Aorta (tissue), 5 donors: ENCODE data around the gene C22orf39. TPM values are rescaled to one million over a fixed set of nuclear protein-coding genes. Genes with fewer than 3 reads are reported as not detected.

ENCODE experiments used
- ATAC-seq: fragments of 200-7000 bp; cut with Tn5 transposase; one replicate; pipeline ENCODE4 v1.9.1; 2022; ENCODE audit warnings: moderate library complexity; ENCODE audit not compliant: low FRiP score
- DNase-seq, 2 donors: peaks; one replicate each; pipeline ENCODE4 v3.0.0-alpha.2; 2020
- H3K27ac ChIP-seq, 2 donors: one replicate each; pipeline ENCODE4 v1.5.1; 2013; ENCODE audit warnings: low read length in 2 of 2, mild to moderate bottlenecking in 2 of 2, moderate library complexity in 2 of 2, control low read depth in 1 of 2, inconsistent platforms in 1 of 2, low read depth in 1 of 2
- H3K27me3 ChIP-seq, 2 donors: one replicate each; pipeline ENCODE4 v1.6.1; 2013; ENCODE audit warnings: control low read depth in 1 of 2, low read length in 1 of 2, mild to moderate bottlenecking in 1 of 2, moderate library complexity in 1 of 2; ENCODE audit not compliant: insufficient read depth in 2 of 2, control insufficient read depth in 1 of 2
- H3K36me3 ChIP-seq, 2 donors: one replicate each; pipeline ENCODE4 v1.6.1; 2013; ENCODE audit warnings: control low read depth in 1 of 2, low read length in 1 of 2, mild to moderate bottlenecking in 1 of 2; ENCODE audit not compliant: insufficient read depth in 2 of 2, control insufficient read depth in 1 of 2
- H3K4me1 ChIP-seq, 2 donors: one replicate each; pipeline ENCODE4 v1.6.1; 2013; ENCODE audit warnings: low read length in 2 of 2, control low read depth in 1 of 2, mild to moderate bottlenecking in 1 of 2, moderate library complexity in 1 of 2; ENCODE audit not compliant: insufficient read depth in 2 of 2, control insufficient read depth in 1 of 2
- H3K4me3 ChIP-seq, 2 donors: one replicate each; pipeline ENCODE4 v1.5.1; 2013; ENCODE audit warnings: low read length in 2 of 2, control low read depth in 1 of 2, mild to moderate bottlenecking in 1 of 2
- H3K9me3 ChIP-seq: one replicate; pipeline ENCODE4 v1.6.1; 2013; ENCODE audit warnings: mild to moderate bottlenecking, low read length; ENCODE audit not compliant: control insufficient read depth
- WGBS, 2 donors: extraction: QIAGEN DNeasy Blood & Tissue Kit; methylation state at CpG; one replicate each; pipeline ENCODE4 v1.1.7; 2013; 5-methylcytosine and 5-hydroxymethylcytosine counted together
- intact Hi-C, 2 donors: fragments of 100-400 bp; cut with DNase I; formaldehyde crosslinking; loops; one replicate each; pipeline versions ENCODE4 v1.14.2 to v1.15.0; 2022
- polyA plus RNA-seq, 2 donors: library from polyadenylated mRNA; stranded (reverse); fragments of 200-250 nt; gene quantifications; one replicate each; pipeline ENCODE4 v1.2.3, GENCODE V29; 2013
- total RNA-seq, 2 donors: library from RNA; stranded (reverse); fragmentation: NEBNext Ultra II Directional; extraction: Animal tissue kit (Norgen Biotek cat#: 25700); gene quantifications; one replicate each; pipeline ENCODE4 v1.2.1, GENCODE V29; 2021
- donor health status: healthy with polysubstance abuse.
- donor health status: Bipolar disorder and iron deficiency.
- donor health status: DM: no; HTN: no; CAD: no.
- donor health status: DM: no; HTN: no; CAD: no.
- donor health status: DM: yes; HTN: yes; CAD: no.

The C22orf39 gene
- total and polyA plus RNA-seq, 4 donors: 29.3 to 58.2 (median 33.6) TPM

GRCh38 chr22:19490628-19491230 lies 43.2 kb upstream of the C22orf39 start:
- 91 to 96% methylated on average over 5 of the region's 5 CpGs for WGBS, 2 donors
- ATAC-seq: no peak
- intact Hi-C loops: no loop called here

DNA sequence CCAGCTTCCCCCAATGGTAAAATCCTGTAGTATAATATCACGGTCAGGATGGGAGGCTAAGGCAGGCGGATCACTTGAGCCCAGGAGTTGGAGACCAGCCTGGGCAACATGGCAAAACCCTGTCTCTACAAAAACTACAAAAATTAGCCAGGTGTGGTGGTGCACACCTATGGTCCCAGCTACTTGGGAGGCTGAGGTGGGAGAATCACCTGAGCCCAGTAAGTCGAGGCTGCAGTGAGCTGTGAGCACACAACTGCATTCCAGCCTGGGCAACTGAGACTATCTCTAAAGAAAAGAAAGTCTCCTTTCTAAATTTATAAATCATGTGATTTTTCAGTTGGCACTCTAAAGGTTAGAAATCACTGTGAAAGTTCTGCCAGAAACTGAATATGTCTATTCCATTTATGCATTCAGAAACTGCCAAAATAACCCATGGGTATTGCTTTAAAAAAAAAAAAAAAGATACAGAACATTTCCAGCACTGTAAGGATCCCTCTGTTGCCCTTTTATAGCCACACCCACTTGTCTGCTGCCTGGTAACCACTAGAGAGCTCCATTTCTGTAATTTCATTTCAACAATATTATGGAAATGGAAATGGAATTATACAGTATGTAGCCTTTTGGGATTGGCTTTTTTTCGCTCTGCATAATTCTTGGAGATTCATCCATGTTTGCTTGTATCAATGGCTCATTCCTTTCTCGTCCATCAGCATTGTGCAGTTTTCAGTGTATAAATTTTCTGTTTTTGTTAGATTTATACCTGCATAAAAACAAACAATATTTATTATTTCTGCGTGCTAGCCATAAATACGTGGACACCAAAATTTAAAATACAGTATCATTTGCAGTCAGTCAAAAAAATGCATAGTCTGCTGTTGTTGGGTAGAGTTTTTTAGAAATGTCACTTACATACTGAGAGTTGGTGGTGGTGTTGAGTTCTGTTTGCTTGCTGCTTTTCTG lies 41.7 kb upstream of the C22orf39 start:
- Histone ChIP-seq H3K4me1 (peaks cover 0 to 2% of the 10 kb centered on the region in 2 donors), H3K36me3 (no peaks in the 10 kb centered on the region), H3K27ac (no peak overlapping the region), H3K27me3 (no peaks in the 10 kb centered on the region), H3K4me3 (no peak overlapping the region), H3K9me3 (no peaks in the 10 kb centered on the region)
- no peak for DNase-seq
- WGBS, 2 donors: 60 to 65% methylated on average over 7 of the region's 7 CpGs
- ATAC-seq: no peak
- intact Hi-C loops: no loop called here

More at GRCh38 chr22:19490628-19491230, 43.2 kb upstream of the C22orf39 start:
- Histone ChIP-seq H3K9me3 (no peaks in the 10 kb centered on the region), H3K4me1 (peaks cover 0 to 2% of the 10 kb centered on the region in 2 donors), H3K36me3 (no peaks in the 10 kb centered on the region), H3K4me3 (no peak overlapping the region), H3K27me3 (no peaks in the 10 kb centered on the region), H3K27ac (no peak overlapping the region)
- DNase-seq: no peak

GRCh38 chr22:19488285-19488684 lies 40.8 kb upstream of the C22orf39 start:
- ATAC-seq: no peak
- intact Hi-C loops: no loop called here
- Histone ChIP-seq H3K27ac (no peak overlapping the region), H3K36me3 (no peaks in the 10 kb centered on the region), H3K4me1 (peaks cover 0 to 2% of the 10 kb centered on the region in 2 donors), H3K4me3 (no peak overlapping the region), H3K9me3 (no peaks in the 10 kb centered on the region), H3K27me3 (no peaks in the 10 kb centered on the region)
- DNase-seq: no peak
- WGBS, 2 donors: 88 to 90% methylated on average over 2 of the region's 2 CpGs

GRCh38 chr22:19483481-19484244 lies 36.2 kb upstream of the C22orf39 start:
- DNase-seq (no peak), ATAC-seq (no peak)
- Histone ChIP-seq H3K36me3 (no peaks in the 10 kb centered on the region), H3K9me3 (no peaks in the 10 kb centered on the region), H3K27me3 (no peaks in the 10 kb centered on the region), H3K27ac (no peak overlapping the region), H3K4me1 (no peaks in the 10 kb centered on the region), H3K4me3 (no peak overlapping the region)
- intact Hi-C loops: no loop called here
- WGBS, 2 donors: 87 to 88% methylated on average over 8 of the region's 8 CpGs

DNA sequence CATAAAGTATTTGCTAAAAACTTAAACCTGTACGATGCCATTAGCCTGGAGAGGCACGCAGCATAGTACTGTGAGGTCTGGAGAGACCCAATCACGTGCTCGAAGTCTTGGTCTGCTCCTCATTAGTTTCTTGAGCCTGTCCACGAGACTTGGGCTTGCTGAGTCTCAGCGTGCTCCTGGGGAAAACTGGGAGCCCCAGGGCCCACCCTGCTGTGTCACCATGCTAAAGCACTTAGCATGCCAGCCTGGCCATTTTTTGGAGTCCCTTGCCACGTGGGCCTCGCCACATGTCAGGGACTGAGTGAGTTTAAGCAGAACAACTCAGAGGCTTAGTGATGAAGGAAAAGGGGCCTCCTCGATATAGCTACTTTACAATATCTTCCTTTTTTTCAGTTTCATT lies 34.8 kb upstream of the C22orf39 start:
- no peaks in the 10 kb centered on the region for H3K36me3 ChIP-seq
- ATAC-seq (no peak), DNase-seq (no peak)
- 87 to 90% methylated on average over 9 of the region's 9 CpGs for WGBS, 2 donors
- H3K4me3 ChIP-seq: no peak overlapping the region
- no peaks in the 10 kb centered on the region for H3K27me3 ChIP-seq
- no peaks in the 10 kb centered on the region for H3K4me1 ChIP-seq
- intact Hi-C loops: no loop called here
- H3K27ac ChIP-seq: no peak overlapping the region
- no peaks in the 10 kb centered on the region for H3K9me3 ChIP-seq

DNA sequence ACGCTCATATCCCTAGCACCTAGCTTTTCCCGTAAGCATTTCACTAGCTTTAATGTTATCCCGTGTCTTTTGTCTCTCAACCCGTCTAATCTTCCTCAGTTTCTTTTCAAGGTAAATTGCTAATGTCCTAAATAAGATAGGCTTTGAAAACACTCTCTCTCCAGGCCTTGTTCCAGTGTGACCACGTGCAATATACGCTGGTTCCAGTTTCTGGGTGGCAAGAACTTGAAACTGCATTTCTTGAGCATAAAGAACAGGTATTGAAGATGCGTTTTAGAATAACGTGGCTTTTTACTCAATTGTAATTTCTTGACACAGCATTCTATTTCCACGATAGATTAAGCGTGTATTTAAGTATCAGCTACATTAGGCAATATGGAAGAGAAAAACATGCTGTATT lies 33.3 kb upstream of the C22orf39 start:
- Histone ChIP-seq H3K27me3 (no peaks in the 10 kb centered on the region), H3K9me3 (no peaks in the 10 kb centered on the region), H3K4me3 (no peak overlapping the region), H3K36me3 (no peaks in the 10 kb centered on the region), H3K27ac (no peak overlapping the region), H3K4me1 (no peaks in the 10 kb centered on the region)
- DNase-seq (no peak), ATAC-seq (no peak)
- 64 to 72% methylated on average over 10 of the region's 10 CpGs for WGBS, 2 donors
- intact Hi-C loops: no loop called here

- H3K4me1 ChIP-seq: no peaks in the 10 kb centered on the region
- DNase-seq (no peak), ATAC-seq (no peak)
- H3K4me3 ChIP-seq: no peak overlapping the region
- H3K9me3 ChIP-seq: no peaks in the 10 kb centered on the region
- intact Hi-C loops: no loop called here
- no peaks in the 10 kb centered on the region for H3K27me3 ChIP-seq
- no peaks in the 10 kb centered on the region for H3K36me3 ChIP-seq
- 0 to 1% methylated on average over 15 of the region's 15 CpGs for WGBS, 2 donors
- no peak overlapping the region for H3K27ac ChIP-seq
Measured at GRCh38 chr22:19480173-19480568, 32.7 kb upstream of the C22orf39 start.

DNA sequence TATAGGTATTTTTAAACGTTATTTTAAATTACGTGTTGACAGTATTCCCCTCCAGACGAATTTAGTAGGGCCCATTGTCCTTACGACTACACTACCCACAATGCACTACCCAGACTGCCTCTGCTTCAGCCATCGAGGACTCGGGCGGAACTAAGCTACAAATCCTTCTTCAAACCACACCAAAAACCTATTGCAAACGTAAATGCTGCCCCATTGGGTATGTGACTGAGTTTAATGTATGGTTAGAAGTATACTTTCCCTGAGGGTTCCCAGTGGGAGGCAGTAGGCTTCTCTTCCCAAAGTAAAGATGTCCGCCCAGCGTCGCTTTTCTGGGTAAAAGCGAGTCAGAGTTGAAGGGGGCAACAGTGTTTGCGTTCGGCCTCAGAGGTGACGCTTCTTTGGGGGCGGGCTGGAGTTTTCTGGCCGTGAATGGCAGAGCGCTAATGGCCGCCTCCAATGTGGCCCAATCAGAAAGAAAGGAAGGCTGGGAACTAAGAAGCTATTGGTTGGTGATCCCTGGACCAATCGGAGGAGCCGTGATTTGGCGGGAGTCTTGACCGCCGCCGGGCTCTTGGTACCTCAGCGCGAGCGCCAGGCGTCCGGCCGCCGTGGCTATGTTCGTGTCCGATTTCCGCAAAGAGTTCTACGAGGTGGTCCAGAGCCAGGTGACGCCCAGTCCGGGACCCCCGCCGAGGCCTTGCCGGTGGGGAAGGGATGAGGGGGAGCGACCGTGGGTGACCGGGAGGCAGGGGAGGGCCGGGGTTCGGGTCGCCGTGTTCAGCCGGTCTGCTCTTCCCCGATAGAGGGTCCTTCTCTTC lies 32.1 kb upstream of the C22orf39 start, which contains the start of gene CDC45:
Gene CDC45 (plus strand): TSS at position 566 of the 818 bp plus-strand sequence. CDS start 49 bp downstream, at position 615.
- no peaks in the 10 kb centered on the region for H3K4me1 ChIP-seq
- WGBS, 2 donors: 0 to 1% methylated on average over 50 of the region's 50 CpGs

More for the DNA sequence above, 32.1 kb upstream of the C22orf39 start, which contains the start of gene CDC45:
- Histone ChIP-seq H3K9me3 (no peaks in the 10 kb centered on the region), H3K36me3 (no peaks in the 10 kb centered on the region), H3K27me3 (no peaks in the 10 kb centered on the region), H3K4me3 (peak within 1 kb of the TSS; percentile 47 to 71), H3K27ac (peak within 1 kb of the TSS; percentile 91 to 99)
- intact Hi-C loops: loop anchor here (1.0 to 10.0 kb wide), 5 partner anchors 47 to 301 kb away; partner anchors contain the start of genes MRPL40 (in 2 of the 2), CLTCL1 (in 1 of the 2), HIRA (in 1 of the 2) and SEPTIN5 (in 1 of the 2)
- DNase-seq (peak; percentile 97 to 98), ATAC-seq (peak; percentile 98)
